Measurements from ENCODE around the gene LIN7B.

Gene LIN7B

GRCh38 chr19:49094505-49095482 is 19.4 kb upstream of the LIN7B start:
- no peak for DNase-seq

- peak; percentile 44 for DNase-seq
Observed at GRCh38 chr19:49097453-49098288, 16.5 kb upstream of the LIN7B start.

GRCh38 chr19:49098795-49099194 is 15.4 kb upstream of the LIN7B start:
- DNase-seq = no peak

GRCh38 chr19:49101160-49101559 is 13.0 kb upstream of the LIN7B start:
- no peak for DNase-seq

GRCh38 chr19:49102303-49102702 is 11.9 kb upstream of the LIN7B start:
- no peak for DNase-seq

GRCh38 chr19:49103331-49104085 is 10.7 kb upstream of the LIN7B start:
- DNase-seq = no peak

- DNase-seq = no peak
Observed at GRCh38 chr19:49104229-49104864, 9.8 kb upstream of the LIN7B start.

- DNase-seq = peak; percentile 7
Observed at GRCh38 chr19:49106648-49107135, 7.5 kb upstream of the LIN7B start.

- DNase-seq = no peak
Observed at GRCh38 chr19:49107625-49108459, 6.3 kb upstream of the LIN7B start.

GRCh38 chr19:49109051-49109450 is 5.1 kb upstream of the LIN7B start:
- no peak for DNase-seq

GRCh38 chr19:49109569-49110233 is 4.5 kb upstream of the LIN7B start:
- no peak for DNase-seq

GRCh38 chr19:49110567-49110966 is 3.6 kb upstream of the LIN7B start:
- DNase-seq = no peak

- no peak for DNase-seq
Observed at GRCh38 chr19:49111218-49111998, 2.8 kb upstream of the LIN7B start.

GRCh38 chr19:49114630-49115363 is 627 bp downstream of the LIN7B start:
- DNase-seq = no peak

GRCh38 chr19:49116544-49116943 is 2.4 kb downstream of the LIN7B start:
- no peak for DNase-seq

- DNase-seq = no peak
Observed at GRCh38 chr19:49117677-49118564, 3.8 kb downstream of the LIN7B start.

GRCh38 chr19:49118565-49119410 is 4.6 kb downstream of the LIN7B start, which contains the start of gene C19orf73:
Gene C19orf73, minus strand, starts transcription at chr19:49119143. Its CDS starts 121 bp downstream, at chr19:49119022.
- DNase-seq = peak; percentile 84
